ENCODE results near the gene NT5DC1. TPM values are rescaled to one million over a fixed set of nuclear protein-coding genes. Genes with fewer than 3 reads are reported as not detected.

The NT5DC1 gene
- total and polyA plus RNA-seq, 10 of the 15 experiments (the other 5 are each of a cell fraction or from before 2014, with no cell fraction given): 40.8 to 140 (median 66.8) TPM

DNA sequence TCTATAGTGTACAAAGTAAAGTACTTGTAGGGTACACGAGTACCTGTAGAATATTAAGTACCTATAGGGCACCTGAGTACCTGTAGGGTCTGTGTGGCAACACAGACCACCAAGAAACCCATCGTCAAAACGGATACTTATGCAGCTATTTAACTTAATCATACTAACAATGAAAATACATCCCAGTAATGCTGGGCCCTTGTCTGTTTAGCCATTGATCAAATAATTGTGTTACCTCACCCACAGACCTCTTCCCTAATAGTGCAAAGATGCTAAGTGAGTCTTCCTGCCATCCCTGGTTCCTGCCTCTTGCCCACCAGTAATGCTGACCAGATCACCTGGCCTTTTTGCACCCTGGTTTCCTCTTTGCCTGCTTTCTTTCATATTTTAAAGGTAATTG is 32.8 kb downstream of the NT5DC1 start (continued):
- no peak for TF ChIP-seq MLLT1 (IDR thresholded peaks at IDR 0.05)
- no peak for TF ChIP-seq SMAD1 (IDR thresholded peaks at IDR 0.05; ENCODE audit: low read depth, partially characterized antibody)
- TF ChIP-seq CBFB (IDR thresholded peaks at IDR 0.05; ENCODE audit: low read depth): no peak

- ChIA-PET SMC1A (ENCODE audit: uncharacterized antibody, unreplicated experiment) (interaction anchor here (1.3 kb wide), 1 partner anchor 127 kb away, joined by 5 read pairs; no protein-coding TSS in a partner anchor), POLR2A (interaction anchor here (0.5 kb wide), 1 partner anchor 829 kb away, joined by 3 read pairs; no protein-coding TSS in a partner anchor), RAD21 (ENCODE audit: unreplicated experiment) (no interaction called here), CTCF (interaction anchor here (1.1 to 3.4 kb wide), 2 partner anchors 24 to 51 kb away, joined by 3 to 19 read pairs; no protein-coding TSS in a partner anchor)
- intact Hi-C loops (cut with micrococcal nuclease; ENCODE audit: unreplicated experiment) (no loop called here), in situ Hi-C loops (cut with MboI) (no loop called here)
- H4K20me1 ChIP-seq (ENCODE audit: control insufficient read depth, insufficient read depth): no peaks in the 10 kb centered on the region
- H3K9me3 ChIP-seq (replicated peaks; ENCODE audit: control insufficient read depth, insufficient read depth, low read length): no peaks in the 10 kb centered on the region
- H3K27me3 ChIP-seq (replicated peaks in 1 of 2; ENCODE audit: control insufficient read depth in 2 of 2, insufficient read depth in 2 of 2, low read length in 1 of 2): no peaks in the 10 kb centered on the region
- DNase-seq (ENCODE audit: low read depth, low spot score) (no peak), FAIRE-seq (no peak), ATAC-seq (no peak)
- no peak overlapping the region for H3K4me2 ChIP-seq (ENCODE audit: control insufficient read depth, insufficient read depth)
- no TSS peak for BruUV-seq (replicated peaks)
- H3K4me1 ChIP-seq (ENCODE audit: control insufficient read depth, insufficient read depth, low read length): no peaks in the 10 kb centered on the region
- TF ChIP-seq JUNB (IDR thresholded peaks at IDR 0.05) (0 out of 2 replicates have a peak, but pooled peaks have one; percentile 27), ZSCAN29 (IDR thresholded peaks at IDR 0.05) (no peak)
- no peak overlapping the region for H2AFZ ChIP-seq (ENCODE audit: control insufficient read depth, low read depth, low read length)
- WGBS (ENCODE audit: insufficient coverage, insufficient replicate concordance, low lambda C conversion rate, missing lambda C conversion rate): 0% methylated on average over 1 of the region's 1 CpG
- H3K4me3 ChIP-seq: no peak overlapping the region
- H3K79me2 ChIP-seq (ENCODE audit: control insufficient read depth, insufficient read depth, low read length): no peaks in the 10 kb centered on the region
- H3K27ac ChIP-seq (ENCODE audit: control insufficient read depth, insufficient read depth): no peak overlapping the region
- H3K9ac ChIP-seq (ENCODE audit: control insufficient read depth, insufficient read depth, low read length): no peak overlapping the region
- H3K36me3 ChIP-seq (ENCODE audit: control insufficient read depth in 2 of 2, insufficient read depth in 2 of 2, low read length in 1 of 2): peaks cover 0 to 4% of the 10 kb centered on the region in 2 experiments; a peak in 1 of 4 replicates
These were observed 35.7 kb downstream of the NT5DC1 start for GRCh38 chr6:116136373-116136772.

All from GM12878 (cell line).